ENCODE measurements around the gene LAMC2.

The LAMC2 gene

DNA sequence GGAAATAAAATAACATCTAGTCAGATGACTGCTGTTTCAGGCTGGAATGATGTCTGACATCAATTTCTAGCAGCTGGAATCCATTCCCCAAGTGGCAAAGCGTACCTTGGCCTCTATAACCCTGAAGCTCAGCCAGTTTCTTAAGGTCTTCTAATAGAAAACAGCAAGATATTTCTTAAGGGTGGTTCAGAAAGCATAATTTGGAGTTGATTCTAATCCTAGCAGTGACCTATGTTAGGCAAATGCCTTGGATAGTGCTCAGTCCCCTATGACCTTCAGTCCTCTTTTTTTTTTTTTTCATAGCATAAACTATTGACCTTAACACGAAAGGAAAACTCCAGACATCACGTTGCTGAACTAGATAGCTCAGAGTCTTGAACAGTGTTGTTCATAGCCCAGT is 56.5 kb downstream of the LAMC2 start:
- TF ChIP-seq, protein P1, sequence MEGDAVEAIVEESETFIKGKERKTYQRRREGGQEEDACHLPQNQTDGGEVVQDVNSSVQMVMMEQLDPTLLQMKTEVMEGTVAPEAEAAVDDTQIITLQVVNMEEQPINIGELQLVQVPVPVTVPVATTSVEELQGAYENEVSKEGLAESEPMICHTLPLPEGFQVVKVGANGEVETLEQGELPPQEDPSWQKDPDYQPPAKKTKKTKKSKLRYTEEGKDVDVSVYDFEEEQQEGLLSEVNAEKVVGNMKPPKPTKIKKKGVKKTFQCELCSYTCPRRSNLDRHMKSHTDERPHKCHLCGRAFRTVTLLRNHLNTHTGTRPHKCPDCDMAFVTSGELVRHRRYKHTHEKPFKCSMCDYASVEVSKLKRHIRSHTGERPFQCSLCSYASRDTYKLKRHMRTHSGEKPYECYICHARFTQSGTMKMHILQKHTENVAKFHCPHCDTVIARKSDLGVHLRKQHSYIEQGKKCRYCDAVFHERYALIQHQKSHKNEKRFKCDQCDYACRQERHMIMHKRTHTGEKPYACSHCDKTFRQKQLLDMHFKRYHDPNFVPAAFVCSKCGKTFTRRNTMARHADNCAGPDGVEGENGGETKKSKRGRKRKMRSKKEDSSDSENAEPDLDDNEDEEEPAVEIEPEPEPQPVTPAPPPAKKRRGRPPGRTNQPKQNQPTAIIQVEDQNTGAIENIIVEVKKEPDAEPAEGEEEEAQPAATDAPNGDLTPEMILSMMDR (IDR thresholded peaks at IDR 0.05; ENCODE audit: extremely low read depth, insufficient read depth, missing control alignments), result no peak
- in situ Hi-C loops (cut with MboI; ENCODE audit: low pct_unique_long_range_greater_than_20kb, low sequenced_read_pairs, unreplicated experiment), result no loop called here
- no peak for DNase-seq (ENCODE audit: low spot score)

DNA sequence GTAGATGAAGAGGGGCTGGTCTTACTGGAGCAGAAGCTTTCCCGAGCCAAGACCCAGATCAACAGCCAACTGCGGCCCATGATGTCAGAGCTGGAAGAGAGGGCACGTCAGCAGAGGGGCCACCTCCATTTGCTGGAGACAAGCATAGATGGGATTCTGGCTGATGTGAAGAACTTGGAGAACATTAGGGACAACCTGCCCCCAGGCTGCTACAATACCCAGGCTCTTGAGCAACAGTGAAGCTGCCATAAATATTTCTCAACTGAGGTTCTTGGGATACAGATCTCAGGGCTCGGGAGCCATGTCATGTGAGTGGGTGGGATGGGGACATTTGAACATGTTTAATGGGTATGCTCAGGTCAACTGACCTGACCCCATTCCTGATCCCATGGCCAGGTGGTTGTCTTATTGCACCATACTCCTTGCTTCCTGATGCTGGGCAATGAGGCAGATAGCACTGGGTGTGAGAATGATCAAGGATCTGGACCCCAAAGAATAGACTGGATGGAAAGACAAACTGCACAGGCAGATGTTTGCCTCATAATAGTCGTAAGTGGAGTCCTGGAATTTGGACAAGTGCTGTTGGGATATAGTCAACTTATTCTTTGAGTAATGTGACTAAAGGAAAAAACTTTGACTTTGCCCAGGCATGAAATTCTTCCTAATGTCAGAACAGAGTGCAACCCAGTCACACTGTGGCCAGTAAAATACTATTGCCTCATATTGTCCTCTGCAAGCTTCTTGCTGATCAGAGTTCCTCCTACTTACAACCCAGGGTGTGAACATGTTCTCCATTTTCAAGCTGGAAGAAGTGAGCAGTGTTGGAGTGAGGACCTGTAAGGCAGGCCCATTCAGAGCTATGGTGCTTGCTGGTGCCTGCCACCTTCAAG is 57.3 kb downstream of the LAMC2 start:
- TF ChIP-seq, protein P1 (IDR thresholded peaks at IDR 0.05; ENCODE audit: extremely low read depth, insufficient read depth, missing control alignments), result no peak
- in situ Hi-C loops (cut with MboI; ENCODE audit: low pct_unique_long_range_greater_than_20kb, low sequenced_read_pairs, unreplicated experiment), result no loop called here
- no peak for DNase-seq (ENCODE audit: low spot score)

DNA sequence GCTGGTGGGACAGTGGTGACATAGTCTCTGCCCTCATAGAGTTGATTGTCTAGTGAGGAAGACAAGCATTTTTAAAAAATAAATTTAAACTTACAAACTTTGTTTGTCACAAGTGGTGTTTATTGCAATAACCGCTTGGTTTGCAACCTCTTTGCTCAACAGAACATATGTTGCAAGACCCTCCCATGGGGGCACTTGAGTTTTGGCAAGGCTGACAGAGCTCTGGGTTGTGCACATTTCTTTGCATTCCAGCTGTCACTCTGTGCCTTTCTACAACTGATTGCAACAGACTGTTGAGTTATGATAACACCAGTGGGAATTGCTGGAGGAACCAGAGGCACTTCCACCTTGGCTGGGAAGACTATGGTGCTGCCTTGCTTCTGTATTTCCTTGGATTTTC is 58.4 kb downstream of the LAMC2 start:
- in situ Hi-C loops (cut with MboI; ENCODE audit: low pct_unique_long_range_greater_than_20kb, low sequenced_read_pairs, unreplicated experiment), result no loop called here
- no peak for DNase-seq (ENCODE audit: low spot score)
- TF ChIP-seq, protein P1 (IDR thresholded peaks at IDR 0.05; ENCODE audit: extremely low read depth, insufficient read depth, missing control alignments), result no peak

DNA sequence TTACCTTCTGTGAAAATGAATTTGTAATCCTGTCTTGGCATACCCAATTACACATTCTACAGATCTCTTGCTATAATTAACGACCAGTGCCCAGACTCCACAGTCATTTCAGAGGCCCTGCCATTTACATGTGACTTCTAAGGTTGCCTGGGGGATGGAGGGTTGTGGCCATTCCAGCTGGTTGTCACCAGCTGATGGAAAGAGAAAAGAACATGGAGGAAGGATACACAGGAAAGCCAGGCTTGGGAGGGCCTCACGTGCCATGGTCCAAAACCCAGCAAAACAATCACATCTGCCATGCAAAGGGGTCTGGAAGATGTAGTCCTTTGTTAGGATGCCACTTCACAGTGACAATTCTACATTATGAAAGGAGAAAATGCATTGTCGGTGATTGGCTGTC is 59.3 kb downstream of the LAMC2 start:
- TF ChIP-seq, protein P1 (IDR thresholded peaks at IDR 0.05; ENCODE audit: extremely low read depth, insufficient read depth, missing control alignments), result no peak
- DNase-seq (ENCODE audit: low spot score), result no peak
- in situ Hi-C loops (cut with MboI; ENCODE audit: low pct_unique_long_range_greater_than_20kb, low sequenced_read_pairs, unreplicated experiment), result no loop called here

DNA sequence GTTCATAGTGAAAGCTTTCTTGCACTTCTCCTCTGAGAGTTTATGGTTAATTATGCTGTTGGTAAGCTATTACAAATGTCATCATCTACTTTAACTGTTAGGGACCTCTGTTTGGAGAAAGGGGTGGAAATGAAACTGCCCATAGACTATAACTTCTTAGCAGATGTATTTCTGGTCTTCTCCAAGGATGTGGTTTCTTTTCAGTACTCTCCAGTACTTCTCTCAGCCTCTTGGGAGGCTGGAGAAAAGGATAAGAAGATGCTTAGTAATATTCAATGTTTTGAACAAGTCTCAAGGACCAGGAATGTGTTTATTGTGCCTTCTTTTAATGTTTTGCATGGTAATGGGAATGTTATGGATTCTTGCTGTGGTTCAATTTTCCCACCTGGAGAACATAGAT is 60.4 kb downstream of the LAMC2 start:
- in situ Hi-C loops (cut with MboI; ENCODE audit: low pct_unique_long_range_greater_than_20kb, low sequenced_read_pairs, unreplicated experiment), result no loop called here
- TF ChIP-seq, protein P1 (IDR thresholded peaks at IDR 0.05; ENCODE audit: extremely low read depth, insufficient read depth, missing control alignments), result no peak
- DNase-seq (ENCODE audit: low spot score), result no peak

DNA sequence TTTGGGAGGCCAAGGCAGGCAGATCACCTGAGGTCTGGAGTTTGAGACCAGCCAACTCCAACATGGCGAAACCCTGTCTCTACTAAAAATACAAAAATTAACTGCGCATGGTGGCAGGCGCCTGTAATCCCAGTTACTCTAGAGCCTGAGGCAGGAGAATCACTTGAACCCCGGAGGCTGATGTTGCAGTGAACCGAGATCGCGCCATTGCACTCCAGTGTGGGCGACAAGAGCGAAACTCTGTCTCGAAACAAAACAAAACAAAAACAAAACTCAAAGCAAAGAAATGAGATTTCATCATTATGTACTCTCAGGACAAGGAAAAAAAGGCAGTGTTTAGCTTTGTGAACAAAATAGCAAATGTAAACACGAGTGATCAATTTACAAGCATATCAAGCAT is 61.0 kb downstream of the LAMC2 start:
- in situ Hi-C loops (cut with MboI; ENCODE audit: low pct_unique_long_range_greater_than_20kb, low sequenced_read_pairs, unreplicated experiment), result no loop called here
- DNase-seq (ENCODE audit: low spot score), result no peak
- TF ChIP-seq, protein P1 (IDR thresholded peaks at IDR 0.05; ENCODE audit: extremely low read depth, insufficient read depth, missing control alignments), result no peak
